ENCODE measurements around the gene TTC28.

DNA sequence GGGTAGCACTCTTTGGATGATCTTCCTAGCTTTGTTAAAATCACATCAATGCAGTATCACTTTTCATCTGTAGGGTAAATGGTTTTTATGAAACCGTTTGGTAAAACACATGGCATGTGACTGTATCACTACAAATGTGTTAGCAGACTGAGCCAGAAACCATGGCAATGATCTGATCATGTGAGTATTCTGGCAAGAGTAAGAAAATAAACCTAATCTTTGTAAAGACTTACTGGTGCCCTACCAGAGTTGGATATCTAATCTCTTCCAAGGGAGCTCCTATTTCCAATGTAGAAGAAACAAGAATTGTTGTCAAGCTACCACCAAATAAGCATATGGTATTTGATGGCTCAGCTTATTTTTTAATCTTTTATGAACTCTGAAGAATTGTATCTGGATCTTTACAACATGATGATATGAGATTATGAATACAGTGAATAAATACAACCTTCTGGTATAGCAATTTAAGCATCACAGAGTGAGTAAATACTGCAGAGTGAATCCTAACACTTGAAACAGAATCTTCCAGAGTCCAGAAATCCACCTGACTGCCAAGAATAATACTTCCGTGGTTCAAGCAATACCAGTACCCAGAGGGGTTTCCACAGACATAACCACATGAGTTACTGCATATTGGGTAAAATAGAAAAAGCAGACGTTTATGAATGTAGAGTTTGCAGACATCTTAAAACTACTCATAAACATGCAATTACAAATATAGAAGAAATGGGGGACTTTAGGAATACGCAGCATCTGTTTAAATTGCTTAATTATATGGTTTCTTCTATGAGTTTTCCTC, 238.8 kb downstream of the TTC28 start:
- TF ChIP-seq POLR2A (IDR thresholded peaks at IDR 0.05; ENCODE audit: extremely low read depth, insufficient read length) = no peak
- TF ChIP-seq, protein P1, sequence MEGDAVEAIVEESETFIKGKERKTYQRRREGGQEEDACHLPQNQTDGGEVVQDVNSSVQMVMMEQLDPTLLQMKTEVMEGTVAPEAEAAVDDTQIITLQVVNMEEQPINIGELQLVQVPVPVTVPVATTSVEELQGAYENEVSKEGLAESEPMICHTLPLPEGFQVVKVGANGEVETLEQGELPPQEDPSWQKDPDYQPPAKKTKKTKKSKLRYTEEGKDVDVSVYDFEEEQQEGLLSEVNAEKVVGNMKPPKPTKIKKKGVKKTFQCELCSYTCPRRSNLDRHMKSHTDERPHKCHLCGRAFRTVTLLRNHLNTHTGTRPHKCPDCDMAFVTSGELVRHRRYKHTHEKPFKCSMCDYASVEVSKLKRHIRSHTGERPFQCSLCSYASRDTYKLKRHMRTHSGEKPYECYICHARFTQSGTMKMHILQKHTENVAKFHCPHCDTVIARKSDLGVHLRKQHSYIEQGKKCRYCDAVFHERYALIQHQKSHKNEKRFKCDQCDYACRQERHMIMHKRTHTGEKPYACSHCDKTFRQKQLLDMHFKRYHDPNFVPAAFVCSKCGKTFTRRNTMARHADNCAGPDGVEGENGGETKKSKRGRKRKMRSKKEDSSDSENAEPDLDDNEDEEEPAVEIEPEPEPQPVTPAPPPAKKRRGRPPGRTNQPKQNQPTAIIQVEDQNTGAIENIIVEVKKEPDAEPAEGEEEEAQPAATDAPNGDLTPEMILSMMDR (IDR thresholded peaks at IDR 0.05; ENCODE audit: low read depth, low read length) = no peak
- TF ChIP-seq, protein P2, sequence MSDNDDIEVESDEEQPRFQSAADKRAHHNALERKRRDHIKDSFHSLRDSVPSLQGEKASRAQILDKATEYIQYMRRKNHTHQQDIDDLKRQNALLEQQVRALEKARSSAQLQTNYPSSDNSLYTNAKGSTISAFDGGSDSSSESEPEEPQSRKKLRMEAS (IDR thresholded peaks at IDR 0.05; ENCODE audit: low read depth, low read length) = no peak

Data from NB4 (cell line).